Ectodermal cell (in vitro differentiated cells): Measurements from ENCODE around the gene PCGF6.

Source experiments
- H3K27ac ChIP-seq: 2 replicates; pipeline ENCODE4 v1.7.0; 2013; ENCODE audit warnings: mild to moderate bottlenecking, low read depth, low read length; ENCODE audit not compliant: insufficient read depth, poor library complexity, severe bottlenecking
- H3K27me3 ChIP-seq: 2 replicates; pipeline ENCODE4 v1.7.0; 2013; ENCODE audit warnings: mild to moderate bottlenecking, low read length; ENCODE audit not compliant: insufficient read depth, control insufficient read depth, poor library complexity, severe bottlenecking
- H3K36me3 ChIP-seq: one replicate; pipeline ENCODE4 v1.7.0; 2013; ENCODE audit warnings: low read length; ENCODE audit not compliant: control insufficient read depth, insufficient read depth
- H3K4me1 ChIP-seq: one replicate; pipeline ENCODE4 v1.7.0; 2013; ENCODE audit warnings: low read length; ENCODE audit not compliant: control insufficient read depth, insufficient read depth
- H3K4me3 ChIP-seq: 2 replicates; pipeline ENCODE4 v1.7.0; 2013; ENCODE audit warnings: low read depth, low read length, control low read depth; ENCODE audit not compliant: insufficient read depth
- H3K9me3 ChIP-seq: 2 replicates; pipeline ENCODE4 v1.7.0; 2013; ENCODE audit warnings: mild to moderate bottlenecking, low read length, moderate library complexity; ENCODE audit not compliant: control insufficient read depth
- WGBS, 2 experiments: methylation state at CpG; one replicate each; pipeline ENCODE4 v1.1.7; 2013; ENCODE audit warnings: missing lambda C conversion rate in 2 of 2; 5-methylcytosine and 5-hydroxymethylcytosine counted together

The PCGF6 gene

GRCh38 chr10:103281753-103282152 lies 69.2 kb downstream of the PCGF6 start:
- 1 to 2% methylated on average over 14 of the region's 14 CpGs for WGBS, 2 experiments
- Histone ChIP-seq H3K4me3 (no peak overlapping the region), H3K27me3 (peaks cover 32% of the 10 kb centered on the region), H3K36me3 (no peaks in the 10 kb centered on the region), H3K4me1 (peaks cover 12% of the 10 kb centered on the region), H3K9me3 (no peaks in the 10 kb centered on the region), H3K27ac (peak overlapping the region; percentile 57)

- 94 to 97% methylated on average over 2 of the region's 2 CpGs for WGBS, 2 experiments
- H3K27ac ChIP-seq: no peak overlapping the region
- H3K4me1 ChIP-seq: peaks cover 12% of the 10 kb centered on the region
- no peaks in the 10 kb centered on the region for H3K36me3 ChIP-seq
- H3K27me3 ChIP-seq: peaks cover 44% of the 10 kb centered on the region
- no peak overlapping the region for H3K4me3 ChIP-seq
- H3K9me3 ChIP-seq: no peaks in the 10 kb centered on the region
Measured at GRCh38 chr10:103280506-103280905, 70.4 kb downstream of the PCGF6 start.

GRCh38 chr10:103280031-103280430 lies 70.9 kb downstream of the PCGF6 start:
- WGBS, 2 experiments: 82 to 84% methylated on average over 3 of the region's 3 CpGs
- Histone ChIP-seq H3K27ac (no peak overlapping the region), H3K36me3 (no peaks in the 10 kb centered on the region), H3K4me1 (peaks cover 12% of the 10 kb centered on the region), H3K9me3 (no peaks in the 10 kb centered on the region), H3K27me3 (peaks cover 49% of the 10 kb centered on the region), H3K4me3 (no peak overlapping the region)

GRCh38 chr10:103278862-103279298 lies 72.1 kb downstream of the PCGF6 start:
- H3K4me3 ChIP-seq: no peak overlapping the region
- no peaks in the 10 kb centered on the region for H3K9me3 ChIP-seq
- no peaks in the 10 kb centered on the region for H3K36me3 ChIP-seq
- H3K27ac ChIP-seq: no peak overlapping the region
- WGBS, 2 experiments: 6% methylated on average over 11 of the region's 11 CpGs
- peaks cover 53% of the 10 kb centered on the region for H3K27me3 ChIP-seq
- H3K4me1 ChIP-seq: peaks cover 12% of the 10 kb centered on the region

GRCh38 chr10:103278537-103278823 lies 72.5 kb downstream of the PCGF6 start:
- peaks cover 53% of the 10 kb centered on the region for H3K27me3 ChIP-seq
- H3K4me1 ChIP-seq: peaks cover 12% of the 10 kb centered on the region
- H3K4me3 ChIP-seq: no peak overlapping the region
- no peaks in the 10 kb centered on the region for H3K36me3 ChIP-seq
- no peak overlapping the region for H3K27ac ChIP-seq
- no peaks in the 10 kb centered on the region for H3K9me3 ChIP-seq
- WGBS, 2 experiments: 30 to 31% methylated on average over 12 of the region's 12 CpGs

GRCh38 chr10:103277713-103278536 lies 73.0 kb downstream of the PCGF6 start:
- Histone ChIP-seq H3K4me1 (peaks cover 12% of the 10 kb centered on the region), H3K27ac (no peak overlapping the region), H3K9me3 (no peaks in the 10 kb centered on the region), H3K27me3 (peaks cover 53% of the 10 kb centered on the region), H3K36me3 (no peaks in the 10 kb centered on the region), H3K4me3 (peak overlapping the region; percentile 57)
- WGBS, 2 experiments: 6 to 7% methylated on average over 76 of the region's 76 CpGs

- WGBS, 2 experiments: 0 to 1% methylated on average over 105 of the region's 105 CpGs
- H3K27me3 ChIP-seq: peaks cover 53% of the 10 kb centered on the region
Measured at GRCh38 chr10:103276896-103277712, 73.8 kb downstream of the PCGF6 start, which contains the start of gene INA. Gene INA, plus strand, starts transcription at chr10:103277138. Its CDS starts 74 bp downstream, at chr10:103277212.

GRCh38 chr10:103276251-103276895 lies 74.6 kb downstream of the PCGF6 start:
- Histone ChIP-seq H3K27ac (no peak overlapping the region), H3K4me1 (peaks cover 12% of the 10 kb centered on the region), H3K27me3 (peaks cover 53% of the 10 kb centered on the region), H3K4me3 (peak overlapping the region; percentile 57), H3K9me3 (no peaks in the 10 kb centered on the region), H3K36me3 (no peaks in the 10 kb centered on the region)
- WGBS, 2 experiments: 28 to 35% methylated on average over 21 of the region's 21 CpGs

More at GRCh38 chr10:103276896-103277712, 73.8 kb downstream of the PCGF6 start, which contains the start of gene INA:
- Histone ChIP-seq H3K9me3 (no peaks in the 10 kb centered on the region), H3K27ac (no peak within 1 kb of the TSS), H3K36me3 (no peaks in the 10 kb centered on the region), H3K4me1 (peaks cover 12% of the 10 kb centered on the region), H3K4me3 (peak within 1 kb of the TSS; percentile 57)

GRCh38 chr10:103273041-103273441 lies 77.9 kb downstream of the PCGF6 start:
- WGBS, 2 experiments: 52 to 62% methylated on average over 4 of the region's 4 CpGs
- H3K27ac ChIP-seq: no peak overlapping the region
- H3K9me3 ChIP-seq: no peaks in the 10 kb centered on the region
- peaks cover 34% of the 10 kb centered on the region for H3K27me3 ChIP-seq
- H3K4me3 ChIP-seq: no peak overlapping the region
- peaks cover 5% of the 10 kb centered on the region for H3K4me1 ChIP-seq
- H3K36me3 ChIP-seq: no peaks in the 10 kb centered on the region
